Camera-type eye (tissue), 1 donor: ENCODE results near the gene CENPVL2. TPM values are rescaled to one million over a fixed set of nuclear protein-coding genes. Genes with fewer than 3 reads are reported as not detected.

Experiments used
- total RNA-seq: library from RNA; depleted of rRNA; stranded (reverse); fragments of >200 nt; gene quantifications from one replicate; pipeline ENCODE4 v1.2.3, GENCODE V29; 2014

The CENPVL2 gene
- total RNA-seq, result 0.71 TPM

DNA sequence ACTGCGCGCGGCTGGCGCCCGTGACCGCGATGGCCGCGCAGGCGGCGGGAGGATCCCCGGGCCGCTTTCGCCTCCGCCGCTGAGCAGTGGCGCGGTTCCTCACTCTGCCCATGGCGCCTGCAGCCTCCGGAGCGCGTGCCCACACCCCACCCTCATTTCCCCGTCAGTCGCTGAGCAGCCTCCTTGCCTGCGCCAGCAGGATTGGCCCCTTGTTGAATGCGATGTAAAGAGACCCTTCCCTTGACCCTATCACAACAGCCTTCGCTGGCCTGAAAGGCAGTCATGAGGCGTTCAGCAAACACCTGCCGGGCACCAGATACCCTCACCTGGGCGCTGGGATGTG is at the start of gene CENPVL2:
Gene CENPVL2, minus strand, starts transcription at position 112 of the 343 bp plus-strand sequence. Its CDS starts 0 bp downstream, at position 112.

DNA sequence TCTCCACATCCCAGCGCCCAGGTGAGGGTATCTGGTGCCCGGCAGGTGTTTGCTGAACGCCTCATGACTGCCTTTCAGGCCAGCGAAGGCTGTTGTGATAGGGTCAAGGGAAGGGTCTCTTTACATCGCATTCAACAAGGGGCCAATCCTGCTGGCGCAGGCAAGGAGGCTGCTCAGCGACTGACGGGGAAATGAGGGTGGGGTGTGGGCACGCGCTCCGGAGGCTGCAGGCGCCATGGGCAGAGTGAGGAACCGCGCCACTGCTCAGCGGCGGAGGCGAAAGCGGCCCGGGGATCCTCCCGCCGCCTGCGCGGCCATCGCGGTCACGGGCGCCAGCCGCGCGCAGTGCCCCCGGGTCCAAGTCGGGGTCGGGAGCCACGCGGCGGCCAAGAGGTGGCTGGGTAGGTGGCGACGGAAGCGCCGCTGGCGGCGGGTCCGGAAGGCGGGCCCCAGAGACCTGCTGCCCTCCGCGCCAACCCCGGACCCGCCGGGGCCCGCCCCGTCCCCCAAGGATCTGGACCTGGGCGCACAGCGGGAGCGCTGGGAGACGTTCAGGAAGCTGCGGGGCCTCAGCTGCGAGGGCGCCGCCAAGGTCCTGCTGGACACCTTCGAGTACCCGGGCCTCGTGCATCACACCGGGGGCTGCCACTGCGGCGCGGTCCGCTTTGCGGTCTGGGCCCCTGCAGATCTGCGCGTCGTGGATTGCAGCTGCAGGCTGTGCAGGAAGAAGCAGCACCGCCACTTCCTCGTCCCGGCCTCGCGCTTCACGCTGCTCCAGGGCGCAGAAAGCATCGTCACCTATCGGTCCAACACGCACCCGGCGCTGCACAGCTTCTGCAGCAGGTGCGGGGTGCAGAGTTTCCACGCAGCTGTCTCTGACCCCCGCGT is 27.9 kb upstream of the CENPVL2 start, which contains the start of gene CENPVL1:
Gene CENPVL1, plus strand, starts transcription at position 236 of the 888 bp plus-strand sequence. Its CDS starts 0 bp downstream, at position 236.

Other genes starting within 250 kb of the CENPVL2 start
- 18.8 TPM for gene NUDT11, start 186.2 kb downstream of the CENPVL2 start, total RNA-seq
- 1.9 TPM for gene CENPVL3, start 63.9 kb downstream of the CENPVL2 start, total RNA-seq
- gene CENPVL1, start 27.7 kb upstream of the CENPVL2 start, total RNA-seq, result 0.71 TPM
- 17.0 TPM for gene GSPT2, start 60.6 kb upstream of the CENPVL2 start, total RNA-seq
- gene MAGED1, start 210.8 kb upstream of the CENPVL2 start, total RNA-seq, result 135 TPM